HEK293 (cell line): ENCODE data around the gene ZNF565.

Experiments
- BCL11B ChIP-seq: fragments of 450-650 bp; formaldehyde crosslinking; IDR thresholded peaks from 2 replicates; pipeline ENCODE4 v1.5.1; 2016; ENCODE audit warnings: low read depth, missing biosample characterization, missing genetic modification characterization
- EGR2 ChIP-seq: fragments of 450-650 bp; formaldehyde crosslinking; IDR thresholded peaks from 2 replicates; pipeline ENCODE4 v1.5.1; 2016; ENCODE audit warnings: low read depth, missing biosample characterization, missing genetic modification characterization
- HOXA7 ChIP-seq: sonication (generic); formaldehyde crosslinking; IDR thresholded peaks from 2 replicates; pipeline ENCODE4 v1.8.1; 2022; ENCODE audit warnings: missing genetic modification reagents, borderline replicate concordance
- KLF9 ChIP-seq: fragments of 450-650 bp; formaldehyde crosslinking; IDR thresholded peaks from 2 replicates; pipeline ENCODE4 v1.5.1; 2016; ENCODE audit warnings: missing biosample characterization, missing genetic modification characterization, low read depth
- MYNN ChIP-seq: fragments of 450-650 bp; formaldehyde crosslinking; IDR thresholded peaks from 2 replicates; pipeline ENCODE4 v1.5.1; 2016; ENCODE audit warnings: missing biosample characterization, missing genetic modification characterization, borderline replicate concordance
- OVOL3 ChIP-seq: fragments of 450-650 bp; formaldehyde crosslinking; IDR thresholded peaks from 2 replicates; pipeline ENCODE4 v1.5.1; 2016; ENCODE audit warnings: missing biosample characterization, missing genetic modification characterization
- REPIN1 ChIP-seq: fragments of 450-650 bp; formaldehyde crosslinking; IDR thresholded peaks from 2 replicates; pipeline ENCODE4 v1.5.1; 2017; ENCODE audit warnings: missing biosample characterization, missing genetic modification characterization, low read depth
- ZEB2 ChIP-seq: fragments of 450-650 bp; formaldehyde crosslinking; IDR thresholded peaks from 2 replicates; pipeline ENCODE4 v1.5.1; 2016; ENCODE audit warnings: missing biosample characterization, missing genetic modification characterization
- ZFP3 ChIP-seq: fragments of 450-650 bp; formaldehyde crosslinking; IDR thresholded peaks from 2 replicates; pipeline ENCODE4 v1.5.1; 2016; ENCODE audit warnings: low read depth, missing biosample characterization, missing genetic modification characterization
- ZNF155 ChIP-seq: fragments of 450-650 bp; formaldehyde crosslinking; IDR thresholded peaks from 2 replicates; pipeline ENCODE4 v1.5.1; 2016; ENCODE audit warnings: missing biosample characterization, missing genetic modification characterization
- ZNF174 ChIP-seq: fragments of 450-650 bp; formaldehyde crosslinking; IDR thresholded peaks from 2 replicates; pipeline ENCODE4 v1.5.0; 2017; ENCODE audit warnings: missing biosample characterization, mild to moderate bottlenecking, missing genetic modification characterization
- ZNF274 ChIP-seq, 2 experiments: fragments of 200-500 bp in 1 of 2; fragments of 450-650 bp in 1 of 2; sonication (Bioruptor generic) in 1 of 2; formaldehyde crosslinking in 1 of 2; IDR thresholded peaks; 2 replicates each; pipeline versions ENCODE4 v1.5.1 to v1.6.1; 2014 to 2016; ENCODE audit warnings: borderline replicate concordance in 1 of 2, inconsistent platforms in 1 of 2, low read length in 1 of 2, missing biosample characterization in 1 of 2, missing genetic modification characterization in 1 of 2
- ZNF341 ChIP-seq: fragments of 450-650 bp; formaldehyde crosslinking; IDR thresholded peaks from 2 replicates; pipeline ENCODE4; 2016; ENCODE audit warnings: low read depth, missing biosample characterization, missing genetic modification characterization
- ZNF416 ChIP-seq: fragments of 450-650 bp; formaldehyde crosslinking; IDR thresholded peaks from 2 replicates; pipeline ENCODE4 v1.5.1; 2016; ENCODE audit warnings: missing biosample characterization, missing genetic modification characterization
- ZNF514 ChIP-seq: fragments of 450-650 bp; formaldehyde crosslinking; IDR thresholded peaks from 2 replicates; pipeline ENCODE4 v1.5.1; 2016; ENCODE audit warnings: missing biosample characterization, missing genetic modification characterization
- ZNF529 ChIP-seq: fragments of 450-650 bp; formaldehyde crosslinking; IDR thresholded peaks from 2 replicates; pipeline ENCODE4 v1.5.1; 2017; ENCODE audit warnings: missing genetic modification characterization, missing biosample characterization; ENCODE audit not compliant: insufficient replicate concordance
- ZNF544 ChIP-seq: fragments of 450-650 bp; formaldehyde crosslinking; IDR thresholded peaks from 2 replicates; pipeline ENCODE4 v1.5.0; 2017; ENCODE audit warnings: missing biosample characterization, missing genetic modification characterization
- ZNF610 ChIP-seq: fragments of 450-650 bp; formaldehyde crosslinking; IDR thresholded peaks from 2 replicates; pipeline ENCODE4 v1.5.1; 2016; ENCODE audit warnings: missing biosample characterization, missing genetic modification characterization, borderline replicate concordance
- ZNF624 ChIP-seq: fragments of 450-650 bp; formaldehyde crosslinking; IDR thresholded peaks from 2 replicates; pipeline ENCODE4 v1.5.1; 2017; ENCODE audit warnings: missing biosample characterization, missing genetic modification characterization
- ZNF776 ChIP-seq: fragments of 450-650 bp; formaldehyde crosslinking; IDR thresholded peaks from 2 replicates; pipeline ENCODE4 v1.5.0; 2017; ENCODE audit warnings: missing biosample characterization, missing genetic modification characterization, borderline replicate concordance
- TF ChIP-seq, protein P1 (sequence below): fragments of 450-650 bp; formaldehyde crosslinking; IDR thresholded peaks from 2 replicates; pipeline ENCODE4 v1.5.1; 2016; ENCODE audit warnings: missing biosample characterization, missing genetic modification characterization
- TF ChIP-seq, protein P2 (sequence below): fragments of 450-650 bp; formaldehyde crosslinking; IDR thresholded peaks from 2 replicates; pipeline ENCODE4 v1.5.1; 2016; ENCODE audit warnings: missing biosample characterization, missing genetic modification characterization
- TF ChIP-seq, protein P3 (sequence below): fragments of 450-650 bp; formaldehyde crosslinking; IDR thresholded peaks from 2 replicates; pipeline ENCODE4 v1.5.1; 2016; ENCODE audit warnings: missing biosample characterization, missing genetic modification characterization
- TF ChIP-seq, protein P4 (sequence below): fragments of 450-650 bp; formaldehyde crosslinking; conservative IDR thresholded peaks from 2 replicates; pipeline ENCODE4 v1.5.1; 2016; ENCODE audit warnings: low read depth, missing biosample characterization, missing genetic modification characterization
- TF ChIP-seq, protein P5 (sequence below): fragments of 450-650 bp; formaldehyde crosslinking; IDR thresholded peaks from 2 replicates; pipeline ENCODE4 v1.5.1; 2017; ENCODE audit warnings: missing biosample characterization, missing genetic modification characterization

ZNF565 gene

DNA sequence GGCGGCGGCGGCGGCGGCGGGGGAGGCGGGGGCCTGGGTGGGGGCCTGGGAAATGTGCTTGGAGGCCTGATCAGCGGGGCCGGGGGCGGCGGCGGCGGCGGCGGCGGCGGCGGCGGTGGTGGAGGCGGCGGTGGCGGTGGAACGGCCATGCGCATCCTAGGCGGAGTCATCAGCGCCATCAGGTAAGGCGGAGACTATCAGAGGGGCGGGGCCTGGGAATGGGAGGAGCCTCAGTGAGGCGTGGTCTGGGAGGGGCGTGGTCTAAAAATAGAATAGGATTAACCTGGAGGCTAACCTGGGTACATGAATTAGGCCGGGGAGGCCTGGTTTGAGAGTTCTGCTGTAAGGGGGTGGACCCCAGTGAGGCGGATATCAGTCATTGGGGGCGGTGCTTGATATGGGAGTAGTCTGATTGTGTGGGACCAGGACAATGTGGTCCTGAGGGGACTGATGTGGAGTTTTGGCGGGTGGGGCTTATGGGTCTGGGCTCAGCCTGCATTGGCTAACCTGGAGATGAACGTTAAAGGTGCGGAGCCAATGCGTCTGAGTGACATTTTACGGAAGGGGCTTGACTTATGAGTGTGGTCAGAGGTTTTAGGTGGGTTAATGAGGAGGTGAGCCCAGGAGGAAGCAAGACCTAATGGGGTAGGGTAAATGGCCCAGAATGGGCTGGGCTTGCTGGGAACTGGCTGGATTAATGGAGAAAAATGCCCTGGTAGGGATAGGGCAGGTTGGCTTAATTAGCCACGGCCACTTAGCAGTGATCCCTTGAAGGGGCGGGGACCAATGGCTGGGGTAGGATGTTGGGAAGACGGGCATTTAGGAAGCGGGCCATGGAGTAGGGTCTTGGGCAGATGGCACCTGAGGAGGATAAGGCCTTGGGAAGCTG, 73.2 kb downstream of the ZNF565 start (continued):
- TF ChIP-seq, protein P1, sequence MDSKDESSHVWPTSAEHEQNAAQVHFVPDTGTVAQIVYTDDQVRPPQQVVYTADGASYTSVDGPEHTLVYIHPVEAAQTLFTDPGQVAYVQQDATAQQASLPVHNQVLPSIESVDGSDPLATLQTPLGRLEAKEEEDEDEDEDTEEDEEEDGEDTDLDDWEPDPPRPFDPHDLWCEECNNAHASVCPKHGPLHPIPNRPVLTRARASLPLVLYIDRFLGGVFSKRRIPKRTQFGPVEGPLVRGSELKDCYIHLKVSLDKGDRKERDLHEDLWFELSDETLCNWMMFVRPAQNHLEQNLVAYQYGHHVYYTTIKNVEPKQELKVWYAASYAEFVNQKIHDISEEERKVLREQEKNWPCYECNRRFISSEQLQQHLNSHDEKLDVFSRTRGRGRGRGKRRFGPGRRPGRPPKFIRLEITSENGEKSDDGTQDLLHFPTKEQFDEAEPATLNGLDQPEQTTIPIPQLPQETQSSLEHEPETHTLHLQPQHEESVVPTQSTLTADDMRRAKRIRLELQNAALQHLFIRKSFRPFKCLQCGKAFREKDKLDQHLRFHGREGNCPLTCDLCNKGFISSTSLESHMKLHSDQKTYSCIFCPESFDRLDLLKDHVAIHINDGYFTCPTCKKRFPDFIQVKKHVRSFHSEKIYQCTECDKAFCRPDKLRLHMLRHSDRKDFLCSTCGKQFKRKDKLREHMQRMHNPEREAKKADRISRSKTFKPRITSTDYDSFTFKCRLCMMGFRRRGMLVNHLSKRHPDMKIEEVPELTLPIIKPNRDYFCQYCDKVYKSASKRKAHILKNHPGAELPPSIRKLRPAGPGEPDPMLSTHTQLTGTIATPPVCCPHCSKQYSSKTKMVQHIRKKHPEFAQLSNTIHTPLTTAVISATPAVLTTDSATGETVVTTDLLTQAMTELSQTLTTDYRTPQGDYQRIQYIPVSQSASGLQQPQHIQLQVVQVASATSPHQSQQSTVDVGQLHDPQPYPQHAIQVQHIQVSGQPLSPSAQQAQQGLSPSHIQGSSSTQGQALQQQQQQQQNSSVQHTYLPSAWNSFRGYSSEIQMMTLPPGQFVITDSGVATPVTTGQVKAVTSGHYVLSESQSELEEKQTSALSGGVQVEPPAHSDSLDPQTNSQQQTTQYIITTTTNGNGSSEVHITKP (tag by site-specific recombination), result peak; percentile 60; the same call in 1 of the 2 replicates
- TF ChIP-seq HOXA7 (CRISPR knock-in tag) (no peak), REPIN1 (tag by site-specific recombination) (0 out of 2 replicates have a peak, but pooled peaks have one; percentile 74), ZNF544 (tag by site-specific recombination) (no peak), BCL11B (tag by site-specific recombination) (no peak), OVOL3 (tag by site-specific recombination) (no peak), ZNF416 (no peak), ZNF174 (no peak), ZNF341 (no peak), ZNF155 (tag by site-specific recombination) (no peak), ZNF610 (tag by site-specific recombination) (no peak), MYNN (tag by site-specific recombination) (no peak), ZNF514 (tag by site-specific recombination) (no peak), ZNF624 (tag by site-specific recombination) (no peak), ZNF274 (IDR thresholded peaks at IDR 0.05; ENCODE audit: low read length) (no peak), ZNF274 (tag by site-specific recombination; IDR thresholded peaks at IDR 0.05; ENCODE audit: borderline replicate concordance) (no peak), EGR2 (0 out of 2 replicates have a peak, but pooled peaks have one; percentile 7), KLF9 (tag by site-specific recombination) (peak; percentile 91), ZNF529 (no peak), ZFP3 (tag by site-specific recombination) (no peak), ZNF776 (tag by site-specific recombination) (no peak), ZEB2 (tag by site-specific recombination) (peak; percentile 71)
- TF ChIP-seq, protein P2, sequence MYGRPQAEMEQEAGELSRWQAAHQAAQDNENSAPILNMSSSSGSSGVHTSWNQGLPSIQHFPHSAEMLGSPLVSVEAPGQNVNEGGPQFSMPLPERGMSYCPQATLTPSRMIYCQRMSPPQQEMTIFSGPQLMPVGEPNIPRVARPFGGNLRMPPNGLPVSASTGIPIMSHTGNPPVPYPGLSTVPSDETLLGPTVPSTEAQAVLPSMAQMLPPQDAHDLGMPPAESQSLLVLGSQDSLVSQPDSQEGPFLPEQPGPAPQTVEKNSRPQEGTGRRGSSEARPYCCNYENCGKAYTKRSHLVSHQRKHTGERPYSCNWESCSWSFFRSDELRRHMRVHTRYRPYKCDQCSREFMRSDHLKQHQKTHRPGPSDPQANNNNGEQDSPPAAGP (tag by site-specific recombination), result peak; percentile 49
- TF ChIP-seq, protein P3, sequence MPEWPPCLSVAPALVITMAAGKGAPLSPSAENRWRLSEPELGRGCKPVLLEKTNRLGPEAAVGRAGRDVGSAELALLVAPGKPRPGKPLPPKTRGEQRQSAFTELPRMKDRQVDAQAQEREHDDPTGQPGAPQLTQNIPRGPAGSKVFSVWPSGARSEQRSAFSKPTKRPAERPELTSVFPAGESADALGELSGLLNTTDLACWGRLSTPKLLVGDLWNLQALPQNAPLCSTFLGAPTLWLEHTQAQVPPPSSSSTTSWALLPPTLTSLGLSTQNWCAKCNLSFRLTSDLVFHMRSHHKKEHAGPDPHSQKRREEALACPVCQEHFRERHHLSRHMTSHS, result no peak
- TF ChIP-seq, protein P4, sequence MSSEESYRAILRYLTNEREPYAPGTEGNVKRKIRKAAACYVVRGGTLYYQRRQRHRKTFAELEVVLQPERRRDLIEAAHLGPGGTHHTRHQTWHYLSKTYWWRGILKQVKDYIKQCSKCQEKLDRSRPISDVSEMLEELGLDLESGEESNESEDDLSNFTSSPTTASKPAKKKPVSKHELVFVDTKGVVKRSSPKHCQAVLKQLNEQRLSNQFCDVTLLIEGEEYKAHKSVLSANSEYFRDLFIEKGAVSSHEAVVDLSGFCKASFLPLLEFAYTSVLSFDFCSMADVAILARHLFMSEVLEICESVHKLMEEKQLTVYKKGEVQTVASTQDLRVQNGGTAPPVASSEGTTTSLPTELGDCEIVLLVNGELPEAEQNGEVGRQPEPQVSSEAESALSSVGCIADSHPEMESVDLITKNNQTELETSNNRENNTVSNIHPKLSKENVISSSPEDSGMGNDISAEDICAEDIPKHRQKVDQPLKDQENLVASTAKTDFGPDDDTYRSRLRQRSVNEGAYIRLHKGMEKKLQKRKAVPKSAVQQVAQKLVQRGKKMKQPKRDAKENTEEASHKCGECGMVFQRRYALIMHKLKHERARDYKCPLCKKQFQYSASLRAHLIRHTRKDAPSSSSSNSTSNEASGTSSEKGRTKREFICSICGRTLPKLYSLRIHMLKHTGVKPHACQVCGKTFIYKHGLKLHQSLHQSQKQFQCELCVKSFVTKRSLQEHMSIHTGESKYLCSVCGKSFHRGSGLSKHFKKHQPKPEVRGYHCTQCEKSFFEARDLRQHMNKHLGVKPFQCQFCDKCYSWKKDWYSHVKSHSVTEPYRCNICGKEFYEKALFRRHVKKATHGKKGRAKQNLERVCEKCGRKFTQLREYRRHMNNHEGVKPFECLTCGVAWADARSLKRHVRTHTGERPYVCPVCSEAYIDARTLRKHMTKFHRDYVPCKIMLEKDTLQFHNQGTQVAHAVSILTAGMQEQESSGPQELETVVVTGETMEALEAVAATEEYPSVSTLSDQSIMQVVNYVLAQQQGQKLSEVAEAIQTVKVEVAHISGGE (tag by site-specific recombination), result 0 out of 2 replicates have a peak, but pooled peaks have one; percentile 7
- TF ChIP-seq, protein P5, sequence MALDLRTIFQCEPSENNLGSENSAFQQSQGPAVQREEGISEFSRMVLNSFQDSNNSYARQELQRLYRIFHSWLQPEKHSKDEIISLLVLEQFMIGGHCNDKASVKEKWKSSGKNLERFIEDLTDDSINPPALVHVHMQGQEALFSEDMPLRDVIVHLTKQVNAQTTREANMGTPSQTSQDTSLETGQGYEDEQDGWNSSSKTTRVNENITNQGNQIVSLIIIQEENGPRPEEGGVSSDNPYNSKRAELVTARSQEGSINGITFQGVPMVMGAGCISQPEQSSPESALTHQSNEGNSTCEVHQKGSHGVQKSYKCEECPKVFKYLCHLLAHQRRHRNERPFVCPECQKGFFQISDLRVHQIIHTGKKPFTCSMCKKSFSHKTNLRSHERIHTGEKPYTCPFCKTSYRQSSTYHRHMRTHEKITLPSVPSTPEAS (tag by site-specific recombination), result no peak
